OCI-LY1 (cell line): ENCODE data around the gene ABHD1.

Source experiments
- EZH2 ChIP-seq: fragments of 200-600 bp; sonication (generic), shearing (Covaris generic); IDR thresholded peaks from 2 replicates; pipeline ENCODE4 v1.8.0; 2017; ENCODE audit warnings: borderline replicate concordance, mixed run types, mild to moderate bottlenecking, antibody characterized with exemption, low read length, moderate library complexity, mixed read lengths
- TF ChIP-seq, protein P1 (sequence below): fragments of 200-600 bp; sonication (generic), shearing (Covaris generic); IDR thresholded peaks from 2 replicates; pipeline ENCODE4 v1.5.1; 2017; ENCODE audit warnings: mild to moderate bottlenecking, antibody characterized with exemption, low read length, moderate library complexity, mixed read lengths

- TF ChIP-seq, protein P1, sequence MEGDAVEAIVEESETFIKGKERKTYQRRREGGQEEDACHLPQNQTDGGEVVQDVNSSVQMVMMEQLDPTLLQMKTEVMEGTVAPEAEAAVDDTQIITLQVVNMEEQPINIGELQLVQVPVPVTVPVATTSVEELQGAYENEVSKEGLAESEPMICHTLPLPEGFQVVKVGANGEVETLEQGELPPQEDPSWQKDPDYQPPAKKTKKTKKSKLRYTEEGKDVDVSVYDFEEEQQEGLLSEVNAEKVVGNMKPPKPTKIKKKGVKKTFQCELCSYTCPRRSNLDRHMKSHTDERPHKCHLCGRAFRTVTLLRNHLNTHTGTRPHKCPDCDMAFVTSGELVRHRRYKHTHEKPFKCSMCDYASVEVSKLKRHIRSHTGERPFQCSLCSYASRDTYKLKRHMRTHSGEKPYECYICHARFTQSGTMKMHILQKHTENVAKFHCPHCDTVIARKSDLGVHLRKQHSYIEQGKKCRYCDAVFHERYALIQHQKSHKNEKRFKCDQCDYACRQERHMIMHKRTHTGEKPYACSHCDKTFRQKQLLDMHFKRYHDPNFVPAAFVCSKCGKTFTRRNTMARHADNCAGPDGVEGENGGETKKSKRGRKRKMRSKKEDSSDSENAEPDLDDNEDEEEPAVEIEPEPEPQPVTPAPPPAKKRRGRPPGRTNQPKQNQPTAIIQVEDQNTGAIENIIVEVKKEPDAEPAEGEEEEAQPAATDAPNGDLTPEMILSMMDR: no peak
- no peak for TF ChIP-seq EZH2
These were observed 31.6 kb upstream of the ABHD1 start for GRCh38 chr2:27091746-27092695.
